Right lobe of liver (tissue), 6 donors: ENCODE data around the gene SCUBE2. TPM values are rescaled to one million over a fixed set of nuclear protein-coding genes. Genes with fewer than 3 reads are reported as not detected.

ENCODE experiments used
- ATAC-seq, 4 donors: fragments of 200-7000 bp; cut with Tn5 transposase; one replicate each; pipeline ENCODE4 v1.9.1; 2020; ENCODE audit warnings: mild to moderate bottlenecking in 4 of 4, moderate library complexity in 4 of 4
- DNase-seq, 3 donors: peaks; one replicate each; pipeline ENCODE4 v3.0.0-alpha.2; 2020
- H3K27ac ChIP-seq, 3 donors: fragments of 200-600 bp; one replicate each; pipeline ENCODE4 v1.8.0; 2022
- H3K27me3 ChIP-seq, 2 donors: fragments of 200-600 bp; one replicate each; pipeline ENCODE4 v1.8.0; 2022
- H3K36me3 ChIP-seq, 4 donors: fragments of 200-600 bp; sonication (generic) in 1 of 4; one replicate each; pipeline versions ENCODE4 v1.5.1 to v1.8.0; 2017 to 2022; ENCODE audit warnings: control low read depth in 1 of 4
- H3K4me1 ChIP-seq, 4 donors: fragments of 200-600 bp; sonication (generic) in 1 of 4; one replicate each; pipeline versions ENCODE4 v1.5.1 to v1.8.0; 2017 to 2022; ENCODE audit warnings: control low read depth in 1 of 4
- H3K4me3 ChIP-seq, 3 donors: fragments of 200-600 bp; one replicate each; pipeline ENCODE4 v1.8.0; 2022
- H3K9me3 ChIP-seq, 4 donors: fragments of 200-600 bp; sonication (generic) in 1 of 4; one replicate each; pipeline versions ENCODE4 v1.5.1 to v1.8.0; 2017 to 2022; ENCODE audit warnings: control low read depth in 1 of 4
- CTCF ChIP-seq, 4 donors: fragments of 200-600 bp in 3 of 4; fragments of 450-650 bp in 1 of 4; IDR thresholded peaks; one replicate each; pipeline versions ENCODE4 v1.5.1 to v1.8.0; 2016 to 2022; ENCODE audit warnings: antibody characterized with exemption in 4 of 4, mild to moderate bottlenecking in 2 of 4
- POLR2A ChIP-seq: fragments of 450-650 bp; IDR thresholded peaks from one replicate; pipeline ENCODE4 v1.6.1; 2017; ENCODE audit warnings: antibody characterized with exemption, mild to moderate bottlenecking
- WGBS: methylation state at CpG from one replicate; pipeline ENCODE4 v1.1.6; 2018; ENCODE audit warnings: low coverage, low lambda C conversion rate; ENCODE audit not compliant: insufficient coverage; ENCODE audit errors: missing lambda C conversion rate; 5-methylcytosine and 5-hydroxymethylcytosine counted together
- intact Hi-C, 2 donors: fragments of 100-400 bp; cut with DNase I; formaldehyde crosslinking; loops; one replicate each; pipeline versions ENCODE4 v1.11.2 to v1.14.1; 2022
- total RNA-seq, 6 experiments: library from RNA; depleted of rRNA in 2 of 6; stranded (reverse); fragments of >200 nt in 2 of 6; fragmentation: NEBNext Ultra II Directional in 3 of 6; extraction: Animal tissue kit (Norgen Biotek cat#: 25700) in 3 of 6; gene quantifications; one replicate each; pipeline versions ENCODE4 v1.1.0 to v1.2.4, GENCODE V29; 2016 to 2023
- donor health status: DM: no; HTN: yes; CAD: no.
- donor health status: DM: no; HTN: no; CAD: no.
- donor health status: DM: no; HTN: no; CAD: no.
- donor health status: DM: no; HTN: yes; CAD: no.
- donor health status: DM: no; HTN: yes; CAD: no.

SCUBE2 gene
- total RNA-seq, 6 experiments from 2014 or later, result 0.19 to 1.1 (median 0.32) TPM

GRCh38 chr11:9089636-9090035 lies 1.8 kb downstream of the SCUBE2 start:
- Histone ChIP-seq H3K36me3 (no peaks in the 10 kb centered on the region), H3K27ac (no peak overlapping the region), H3K4me1 (peaks cover 0 to 3% (median 0%) of the 10 kb centered on the region in 4 donors), H3K27me3 (peaks cover 0 to 5% of the 10 kb centered on the region in 2 donors), H3K9me3 (no peaks in the 10 kb centered on the region), H3K4me3 (no peak overlapping the region)
- WGBS, result 60% methylated on average over 2 of the region's 6 CpGs
- intact Hi-C loops, result no loop called here
- no peak for TF ChIP-seq POLR2A
- TF ChIP-seq CTCF (IDR thresholded peaks at IDR 0.05), result no peak
- DNase-seq, result no peak
- ATAC-seq, result no peak

GRCh38 chr11:9089061-9089460 lies 2.3 kb downstream of the SCUBE2 start:
- Histone ChIP-seq H3K36me3 (no peaks in the 10 kb centered on the region), H3K27me3 (peaks cover 0 to 5% of the 10 kb centered on the region in 2 donors), H3K27ac (no peak overlapping the region), H3K4me3 (no peak overlapping the region), H3K9me3 (no peaks in the 10 kb centered on the region), H3K4me1 (peaks cover 0 to 3% (median 0%) of the 10 kb centered on the region in 4 donors)
- TF ChIP-seq POLR2A (no peak), CTCF (IDR thresholded peaks at IDR 0.05) (no peak)
- no peak for DNase-seq
- intact Hi-C loops, result no loop called here
- peak in 3 of 4 donors; percentile 22 to 50 (median 27) for ATAC-seq
- 55% methylated on average over 2 of the region's 3 CpGs for whole genome bisulfite sequencing

- no peak overlapping the region for H3K4me3 ChIP-seq
- WGBS, result 67% methylated on average over 4 of the region's 4 CpGs
- TF ChIP-seq POLR2A (no peak), CTCF (IDR thresholded peaks at IDR 0.05) (no peak)
- H3K27ac ChIP-seq, result no peak overlapping the region
- no peaks in the 10 kb centered on the region for H3K4me1 ChIP-seq
- H3K27me3 ChIP-seq, result no peaks in the 10 kb centered on the region
- no peak for DNase-seq
- H3K9me3 ChIP-seq, result no peaks in the 10 kb centered on the region
- no peaks in the 10 kb centered on the region for H3K36me3 ChIP-seq
- ATAC-seq, result no peak
- intact Hi-C loops, result no loop called here
Observed at GRCh38 chr11:9082575-9082974, 8.8 kb downstream of the SCUBE2 start.

GRCh38 chr11:9081153-9081552 lies 10.2 kb downstream of the SCUBE2 start:
- no peaks in the 10 kb centered on the region for H3K27me3 ChIP-seq
- no peak overlapping the region for H3K27ac ChIP-seq
- H3K36me3 ChIP-seq, result no peaks in the 10 kb centered on the region
- H3K4me1 ChIP-seq, result no peaks in the 10 kb centered on the region
- TF ChIP-seq CTCF (IDR thresholded peaks at IDR 0.05) (no peak), POLR2A (no peak)
- ATAC-seq (no peak), DNase-seq (no peak)
- H3K9me3 ChIP-seq, result no peaks in the 10 kb centered on the region
- WGBS, result 50% methylated on average over 1 of the region's 1 CpG
- H3K4me3 ChIP-seq, result no peak overlapping the region
- intact Hi-C loops, result no loop called here
